Activated CD4-positive, alpha-beta T cell treated with anti-CD3 and anti-CD28 coated beads for 24 hours (primary cell): Measurements from ENCODE around the gene GSTM5.
"Not testable (repeated sequence)": the region's sequence is repeated elsewhere in the genome, so short reads cannot be mapped to it uniquely, and the experiment has no call there.

ENCODE experiments used
- DNase-seq, 2 donors: peaks; one replicate each; pipeline ENCODE4 v3.0.0-alpha.2; 2020; ENCODE audit warnings: low read depth in 2 of 2

Gene GSTM5

GRCh38 chr1:109711593-109712320, at the start of gene GSTM5:
GSTM5 (plus strand) TSS chr1:109712251; CDS start chr1:109712313, 62 bp downstream.
- DNase-seq = not testable (repeated sequence)

GRCh38 chr1:109664671-109665070, 47.4 kb upstream of the GSTM5 start:
- DNase-seq = no peak

- DNase-seq = peak; percentile 76 to 80
These were observed 44.5 kb upstream of the GSTM5 start, which contains the start of gene GSTM2 for GRCh38 chr1:109667452-109668122. GSTM2 (plus strand) TSS chr1:109668057; CDS start chr1:109668116, 59 bp downstream.

GRCh38 chr1:109668123-109668775, 43.8 kb upstream of the GSTM5 start:
- DNase-seq = no peak

GRCh38 chr1:109669246-109669948, 42.7 kb upstream of the GSTM5 start:
- no peak for DNase-seq

- DNase-seq = not testable (repeated sequence)
These were observed 42.1 kb upstream of the GSTM5 start for GRCh38 chr1:109669949-109670302.

- DNase-seq = no peak
These were observed 41.0 kb upstream of the GSTM5 start for GRCh38 chr1:109671067-109671466.

GRCh38 chr1:109673861-109674260, 38.2 kb upstream of the GSTM5 start:
- DNase-seq = not testable (repeated sequence)

GRCh38 chr1:109676683-109677381, 35.2 kb upstream of the GSTM5 start:
- DNase-seq = not testable (repeated sequence)

GRCh38 chr1:109677459-109677858, 34.6 kb upstream of the GSTM5 start:
- no peak for DNase-seq

- DNase-seq = not testable (repeated sequence)
These were observed 33.4 kb upstream of the GSTM5 start for GRCh38 chr1:109678637-109679036.

- not testable (repeated sequence) for DNase-seq
These were observed 27.3 kb upstream of the GSTM5 start for GRCh38 chr1:109684777-109685176.

- DNase-seq = not testable (repeated sequence)
These were observed 26.7 kb upstream of the GSTM5 start for GRCh38 chr1:109685399-109685798.

GRCh38 chr1:109685890-109686289, 26.2 kb upstream of the GSTM5 start:
- not testable (repeated sequence) for DNase-seq

GRCh38 chr1:109687109-109687508, 24.9 kb upstream of the GSTM5 start:
- DNase-seq = not testable (repeated sequence)

GRCh38 chr1:109687641-109688499, 24.2 kb upstream of the GSTM5 start, which contains the start of gene GSTM1:
GSTM1 (plus strand) TSS chr1:109687817; CDS start chr1:109687874, 57 bp downstream.
- DNase-seq = peak in 1 of 2 donors; percentile 71

- DNase-seq = no peak
These were observed 22.1 kb upstream of the GSTM5 start for GRCh38 chr1:109689844-109690405.

GRCh38 chr1:109691759-109692158, 20.3 kb upstream of the GSTM5 start:
- DNase-seq = no peak

- DNase-seq = not testable (repeated sequence)
These were observed 17.7 kb upstream of the GSTM5 start for GRCh38 chr1:109694400-109694799.

GRCh38 chr1:109695138-109695537, 16.9 kb upstream of the GSTM5 start:
- not testable (repeated sequence) for DNase-seq
